ENCODE measurements around the gene NTN5. TPM values are rescaled to one million over a fixed set of nuclear protein-coding genes. Genes with fewer than 3 reads are reported as not detected.
A peak's percentile ranks its signal among the peaks of the same experiment; 100 is the strongest.

Gene NTN5
- total RNA-seq (0.08 TPM in 1 of 2 replicates, not detected in the other), polyA plus RNA-seq (0.33 and 0.60 TPM in 2 replicates)

- Histone ChIP-seq H3K4me1 (ENCODE audit: insufficient read depth) (peaks cover 15% of the 10 kb centered on the region), H3K36me3 (replicated peaks; ENCODE audit: insufficient read depth, low read depth) (no peaks in the 10 kb centered on the region), H3K27ac (no peak within 1 kb of the TSS), H3K4me3 (no peak within 1 kb of the TSS), H3K9me2 (replicated peaks; ENCODE audit: insufficient read depth) (no peaks in the 10 kb centered on the region), H3K4me2 (no peak within 1 kb of the TSS), H3K79me2 (no peaks in the 10 kb centered on the region), H2AFZ (no peak within 1 kb of the TSS), H4K20me1 (ENCODE audit: insufficient read depth, poor library complexity, severe bottlenecking) (no peaks in the 10 kb centered on the region), H3K9me3 (ENCODE audit: low read depth) (no peaks in the 10 kb centered on the region), H3K27me3 (no peaks in the 10 kb centered on the region)
- no peak for DNase-seq (ENCODE audit: low spot score)
- TF ChIP-seq EZH2phosphoT487 (IDR thresholded peaks at IDR 0.05; ENCODE audit: low read depth, severe bottlenecking, unreplicated experiment) = no peak
- TF ChIP-seq CTCF (IDR thresholded peaks at IDR 0.05; ENCODE audit: poor library complexity) = no peak
- TF ChIP-seq EZH2 (IDR thresholded peaks at IDR 0.05; ENCODE audit: borderline replicate concordance) = no peak
- WGBS (ENCODE audit: low lambda C conversion rate, missing lambda C conversion rate) = 76% methylated on average over 18 of the region's 25 CpGs
Measured at GRCh38 chr19:48672994-48673393, at the start of gene NTN5. TSS of gene NTN5 (minus strand) at chr19:48673017. CDS start at chr19:48670986, 2,031 bp downstream.

GRCh38 chr19:48722196-48722708 lies 49.4 kb upstream of the NTN5 start:
- H3K9me2 ChIP-seq (replicated peaks; ENCODE audit: insufficient read depth) = no peaks in the 10 kb centered on the region
- no peak overlapping the region for H3K27ac ChIP-seq
- 91% methylated on average over 11 of the region's 11 CpGs for WGBS (ENCODE audit: low lambda C conversion rate, missing lambda C conversion rate)
- no peak overlapping the region for H3K4me3 ChIP-seq
- H3K4me2 ChIP-seq = no peak overlapping the region
- H3K4me1 ChIP-seq (ENCODE audit: insufficient read depth) = peaks cover 4% of the 10 kb centered on the region
- no peaks in the 10 kb centered on the region for H3K27me3 ChIP-seq
- H3K9me3 ChIP-seq (ENCODE audit: low read depth) = no peaks in the 10 kb centered on the region
- no peak for DNase-seq (ENCODE audit: low spot score)
- H4K20me1 ChIP-seq (ENCODE audit: insufficient read depth, poor library complexity, severe bottlenecking) = no peaks in the 10 kb centered on the region
- no peak for TF ChIP-seq EZH2phosphoT487 (IDR thresholded peaks at IDR 0.05; ENCODE audit: low read depth, severe bottlenecking, unreplicated experiment)
- TF ChIP-seq CTCF (IDR thresholded peaks at IDR 0.05; ENCODE audit: poor library complexity) = no peak
- no peaks in the 10 kb centered on the region for H3K36me3 ChIP-seq (replicated peaks; ENCODE audit: insufficient read depth, low read depth)
- H2AFZ ChIP-seq = no peak overlapping the region
- H3K79me2 ChIP-seq = no peaks in the 10 kb centered on the region

GRCh38 chr19:48720613-48721296 lies 47.9 kb upstream of the NTN5 start:
- Histone ChIP-seq H3K27ac (peak overlapping the region; percentile 83), H3K36me3 (replicated peaks; ENCODE audit: insufficient read depth, low read depth) (no peaks in the 10 kb centered on the region), H2AFZ (peak overlapping the region; percentile 46), H3K79me2 (peaks cover under 1% of the 10 kb centered on the region), H3K27me3 (no peaks in the 10 kb centered on the region), H3K9me2 (replicated peaks; ENCODE audit: insufficient read depth) (no peaks in the 10 kb centered on the region), H3K4me2 (peak overlapping the region; percentile 68), H4K20me1 (ENCODE audit: insufficient read depth, poor library complexity, severe bottlenecking) (no peaks in the 10 kb centered on the region), H3K9me3 (ENCODE audit: low read depth) (no peaks in the 10 kb centered on the region), H3K4me1 (ENCODE audit: insufficient read depth) (peaks cover 10% of the 10 kb centered on the region), H3K4me3 (peak overlapping the region; percentile 52)
- 2% methylated on average over 42 of the region's 42 CpGs for whole genome bisulfite sequencing (ENCODE audit: low lambda C conversion rate, missing lambda C conversion rate)
- TF ChIP-seq CTCF (IDR thresholded peaks at IDR 0.05; ENCODE audit: poor library complexity) (no peak), EZH2phosphoT487 (IDR thresholded peaks at IDR 0.05; ENCODE audit: low read depth, severe bottlenecking, unreplicated experiment) (no peak), EZH2 (IDR thresholded peaks at IDR 0.05; ENCODE audit: borderline replicate concordance) (no peak)
- DNase-seq (ENCODE audit: low spot score) = peak; percentile 99
